NT2/D1 (cell line): Measurements from ENCODE around the gene HAND2.

ENCODE experiments used
- DNase-seq: peaks from one replicate; pipeline ENCODE4 v3.0.0-alpha.2; 2011; ENCODE audit warnings: low read depth, low spot score
- H3K27me3 ChIP-seq: 2 replicates; pipeline ENCODE4 v1.6.0; 2011; ENCODE audit warnings: mild to moderate bottlenecking; ENCODE audit not compliant: insufficient read length, insufficient read depth
- H3K36me3 ChIP-seq: 2 replicates; pipeline ENCODE4 v1.6.1; 2011; ENCODE audit warnings: mild to moderate bottlenecking, low read length, mixed read lengths; ENCODE audit not compliant: insufficient read depth, insufficient read length
- H3K4me1 ChIP-seq: 2 replicates; pipeline ENCODE4 v1.5.1; 2011; ENCODE audit not compliant: insufficient read depth, insufficient read length
- H3K4me3 ChIP-seq: 2 replicates; pipeline ENCODE4 v1.5.1; 2011; ENCODE audit warnings: low read depth; ENCODE audit not compliant: insufficient read length
- H3K9ac ChIP-seq: 2 replicates; pipeline ENCODE4 v1.6.0; 2011; ENCODE audit warnings: low read depth; ENCODE audit not compliant: insufficient read length
- H3K9me3 ChIP-seq: 2 replicates; pipeline ENCODE4 v1.5.1; 2011; ENCODE audit warnings: mild to moderate bottlenecking, low read length; ENCODE audit not compliant: insufficient read depth
- SUZ12 ChIP-seq: IDR thresholded peaks from 2 replicates; pipeline ENCODE4 v1.6.1; 2011; ENCODE audit not compliant: insufficient read length, insufficient read depth; ENCODE audit errors: extremely low read depth
- YY1 ChIP-seq: IDR thresholded peaks from 2 replicates; pipeline ENCODE4 v1.6.1; 2011; ENCODE audit not compliant: insufficient read length, insufficient read depth
- ZNF274 ChIP-seq: IDR thresholded peaks from 2 replicates; pipeline ENCODE4 v1.6.1; 2011; ENCODE audit warnings: mild to moderate bottlenecking, low read depth, low read length

HAND2 gene

DNA sequence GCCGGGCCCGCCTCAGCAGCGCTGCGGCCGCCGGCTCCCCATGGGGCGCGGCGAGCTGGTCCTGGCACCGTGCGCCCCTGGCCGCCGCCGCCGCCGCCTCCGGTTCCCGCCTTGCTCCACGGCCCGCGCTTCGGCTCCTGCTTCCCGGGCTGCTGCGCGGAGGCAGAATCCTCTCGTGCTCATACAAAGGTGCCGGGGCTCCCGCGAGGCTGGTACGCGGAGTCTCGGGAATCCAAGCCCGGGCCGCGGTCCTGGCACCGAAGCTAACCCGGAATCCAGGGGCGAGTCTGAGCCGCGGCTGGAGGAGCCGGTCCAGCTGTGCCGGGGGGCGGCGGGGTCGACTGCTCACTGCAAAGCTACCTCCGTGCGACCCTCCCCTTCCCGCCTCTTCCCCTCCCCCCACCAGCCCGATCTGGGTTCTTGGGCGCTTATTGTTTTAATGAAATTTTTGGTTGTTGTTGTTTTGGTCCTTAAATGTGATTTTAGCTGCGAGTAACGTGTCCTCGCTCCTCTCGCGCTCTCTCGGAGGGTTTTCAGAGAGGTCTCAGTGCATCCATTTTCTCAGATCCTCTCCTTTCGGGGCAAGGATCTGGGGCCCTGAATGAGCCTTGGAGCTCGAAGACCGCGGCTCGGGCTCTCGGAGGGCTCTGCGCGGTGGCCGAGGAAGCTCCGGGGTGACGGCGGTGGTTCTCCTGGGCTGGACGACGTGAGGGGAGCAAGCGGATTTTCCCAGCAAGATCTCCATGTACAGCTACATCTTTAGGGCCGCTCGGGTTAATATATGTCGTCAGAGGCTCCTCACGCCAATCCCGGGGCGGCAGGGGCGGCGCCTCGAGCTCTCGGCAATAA is at the start of gene HAND2:
TSS of gene HAND2 (minus strand) at position 753 of the 849 bp plus-strand sequence. CDS start 940 bp downstream, outside the sequence.
- Histone ChIP-seq H3K4me1 (peaks cover 4% of the 10 kb centered on the region), H3K27me3 (peaks cover 98% of the 10 kb centered on the region), H3K9me3 (no peaks in the 10 kb centered on the region), H3K9ac (no peak within 1 kb of the TSS), H3K4me3 (peak within 1 kb of the TSS; percentile 28), H3K36me3 (no peaks in the 10 kb centered on the region)
- no peak for TF ChIP-seq ZNF274
- TF ChIP-seq SUZ12, result no peak
- no peak for DNase-seq

DNA sequence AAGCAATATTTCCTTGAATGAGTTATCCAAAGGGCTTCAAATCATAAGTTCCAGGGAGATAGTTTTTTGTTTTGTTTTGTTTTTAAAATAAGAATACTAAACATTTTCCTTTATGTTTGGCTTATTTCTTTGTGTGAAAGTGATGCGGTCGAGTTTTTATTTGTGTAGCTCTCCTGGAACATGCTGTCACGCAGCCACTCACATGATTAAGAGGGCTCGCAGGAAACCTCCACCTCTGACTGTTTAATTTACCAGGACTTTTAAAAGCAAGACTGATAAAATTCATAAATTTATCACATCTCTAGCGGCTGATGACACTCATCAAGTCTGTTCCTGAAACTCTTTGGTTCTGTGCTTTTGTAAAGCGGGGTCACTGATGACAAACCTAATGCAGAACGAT is 48.9 kb upstream of the HAND2 start:
- H3K9me3 ChIP-seq, result no peaks in the 10 kb centered on the region
- H3K9ac ChIP-seq, result no peak overlapping the region
- TF ChIP-seq YY1, result no peak
- TF ChIP-seq SUZ12, result no peak
- TF ChIP-seq ZNF274, result no peak
- no peaks in the 10 kb centered on the region for H3K4me1 ChIP-seq
- DNase-seq, result no peak
- no peaks in the 10 kb centered on the region for H3K36me3 ChIP-seq
- no peak overlapping the region for H3K4me3 ChIP-seq
- H3K27me3 ChIP-seq, result no peaks in the 10 kb centered on the region

GRCh38 chr4:173577963-173578362 is 47.9 kb upstream of the HAND2 start:
- H3K4me3 ChIP-seq, result no peak overlapping the region
- TF ChIP-seq YY1 (no peak), ZNF274 (no peak), SUZ12 (no peak)
- no peaks in the 10 kb centered on the region for H3K36me3 ChIP-seq
- no peaks in the 10 kb centered on the region for H3K27me3 ChIP-seq
- no peaks in the 10 kb centered on the region for H3K4me1 ChIP-seq
- no peak overlapping the region for H3K9ac ChIP-seq
- no peaks in the 10 kb centered on the region for H3K9me3 ChIP-seq
- DNase-seq, result no peak

- no peak for TF ChIP-seq ZNF274
- no peak for TF ChIP-seq YY1
- TF ChIP-seq SUZ12, result no peak
- Histone ChIP-seq H3K4me1 (no peaks in the 10 kb centered on the region), H3K27me3 (no peaks in the 10 kb centered on the region), H3K9ac (no peak overlapping the region), H3K9me3 (no peaks in the 10 kb centered on the region), H3K4me3 (no peak overlapping the region), H3K36me3 (no peaks in the 10 kb centered on the region)
- no peak for DNase-seq
Observed at GRCh38 chr4:173575482-173576152, 45.6 kb upstream of the HAND2 start.

DNA sequence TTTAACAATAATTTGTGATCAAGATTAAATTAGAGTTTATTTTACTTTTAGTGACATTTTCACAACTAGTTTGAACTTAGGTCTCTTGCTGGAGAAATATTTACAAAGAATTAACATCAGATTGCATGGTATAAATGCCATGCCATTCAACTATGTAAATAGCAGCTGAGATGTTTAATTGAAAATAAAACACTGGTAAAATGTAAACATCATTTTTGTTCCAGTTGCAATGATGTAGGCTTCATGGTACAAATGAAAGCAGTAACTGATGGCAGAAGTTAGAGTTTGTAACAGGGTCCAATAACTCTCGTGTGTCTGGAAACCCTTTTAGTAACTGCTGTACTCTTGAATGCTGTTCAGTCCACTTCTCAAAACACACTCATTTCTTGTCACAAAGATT is 43.7 kb upstream of the HAND2 start:
- Histone ChIP-seq H3K9me3 (no peaks in the 10 kb centered on the region), H3K4me3 (no peak overlapping the region), H3K27me3 (no peaks in the 10 kb centered on the region), H3K4me1 (no peaks in the 10 kb centered on the region), H3K9ac (no peak overlapping the region), H3K36me3 (no peaks in the 10 kb centered on the region)
- no peak for TF ChIP-seq YY1
- no peak for TF ChIP-seq ZNF274
- no peak for TF ChIP-seq SUZ12
- no peak for DNase-seq

DNA sequence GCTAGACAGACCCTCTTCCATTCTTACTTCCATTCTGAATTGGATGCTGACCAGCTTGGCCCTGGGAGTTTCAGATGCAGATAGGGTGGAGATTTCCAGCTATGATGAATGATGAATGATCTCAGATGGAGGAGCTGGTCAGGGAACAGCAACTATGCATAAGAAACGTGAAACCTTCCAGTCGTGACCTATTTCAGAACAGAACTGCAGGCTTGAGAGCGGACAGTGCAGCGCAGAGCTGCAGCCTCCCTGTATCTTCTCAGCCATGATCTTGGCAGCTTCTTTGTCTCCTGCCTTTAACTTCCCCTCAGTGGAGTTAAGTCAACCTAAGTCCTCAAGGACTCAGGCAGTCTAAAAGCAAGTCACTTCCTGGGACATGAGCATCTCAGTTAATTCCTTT is 43.3 kb upstream of the HAND2 start:
- no peak for DNase-seq
- Histone ChIP-seq H3K36me3 (no peaks in the 10 kb centered on the region), H3K27me3 (no peaks in the 10 kb centered on the region), H3K4me1 (no peaks in the 10 kb centered on the region), H3K9ac (no peak overlapping the region), H3K4me3 (no peak overlapping the region), H3K9me3 (no peaks in the 10 kb centered on the region)
- TF ChIP-seq ZNF274, result no peak
- no peak for TF ChIP-seq SUZ12
- no peak for TF ChIP-seq YY1

- Histone ChIP-seq H3K9me3 (no peaks in the 10 kb centered on the region), H3K9ac (no peak overlapping the region), H3K36me3 (no peaks in the 10 kb centered on the region), H3K4me1 (no peaks in the 10 kb centered on the region), H3K27me3 (no peaks in the 10 kb centered on the region), H3K4me3 (no peak overlapping the region)
- TF ChIP-seq YY1 (no peak), ZNF274 (no peak), SUZ12 (no peak)
- no peak for DNase-seq
Observed at GRCh38 chr4:173572493-173573129, 42.6 kb upstream of the HAND2 start.
